ENCODE results near the gene KRT32. TPM values are rescaled to one million over a fixed set of nuclear protein-coding genes. Genes with fewer than 3 reads are reported as not detected.
A peak's percentile ranks its signal among the peaks of the same experiment; 100 is the strongest.

KRT32 gene
- total and polyA plus RNA-seq, 2 donors from 2014 or later, result not detected

DNA sequence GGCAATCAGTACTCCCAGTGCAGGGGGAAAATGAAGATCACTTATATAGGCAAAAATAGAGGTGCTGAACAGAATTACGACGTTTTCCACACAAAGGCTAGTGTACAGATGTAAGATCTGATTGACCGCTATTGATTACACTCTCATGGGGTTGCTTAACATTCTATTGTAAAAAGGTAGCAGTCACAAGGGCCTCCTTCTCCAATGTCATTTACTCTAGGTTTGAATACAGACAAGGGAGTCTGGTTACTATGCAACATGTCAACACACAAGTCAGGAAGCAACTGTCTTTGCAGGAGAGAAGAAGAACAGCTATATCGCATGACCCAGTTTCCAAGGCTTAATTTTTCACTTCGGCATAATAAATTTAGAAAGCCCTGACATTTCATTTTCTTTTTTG is 50.7 kb downstream of the KRT32 start:
- Histone ChIP-seq H3K9me3 (ENCODE audit: control insufficient read depth in 2 of 3, insufficient read depth in 1 of 3, low read length in 3 of 3) (no peaks in the 10 kb centered on the region), H3K9ac (ENCODE audit: low read length in 3 of 3) (no peak overlapping the region), H3K36me3 (ENCODE audit: control insufficient read depth in 2 of 3, insufficient read depth in 3 of 3, low read length in 3 of 3) (no peaks in the 10 kb centered on the region), H3K4me1 (ENCODE audit: control insufficient read depth in 2 of 3, insufficient read depth in 2 of 3, low read depth in 1 of 3, low read length in 3 of 3) (peaks cover 2 to 16% (median 8%) of the 10 kb centered on the region in 3 donors), H3K27ac (ENCODE audit: low read depth in 2 of 2, low read length in 2 of 2) (peak overlapping the region; percentile 30 to 48), H3K4me3 (ENCODE audit: low read length in 3 of 3) (no peak overlapping the region), H3K27me3 (ENCODE audit: control insufficient read depth, insufficient read depth, low read length) (no peaks in the 10 kb centered on the region)
- DNase-seq, result peak in 2 of 5 donors; percentile 44 to 53
- no peak for TF ChIP-seq CTCF (IDR thresholded peaks at IDR 0.05; ENCODE audit: borderline replicate concordance, extremely low read depth, insufficient read depth)
- intact Hi-C loops (cut with DNase I), result no loop called here
- FAIRE-seq, result no peak

DNA sequence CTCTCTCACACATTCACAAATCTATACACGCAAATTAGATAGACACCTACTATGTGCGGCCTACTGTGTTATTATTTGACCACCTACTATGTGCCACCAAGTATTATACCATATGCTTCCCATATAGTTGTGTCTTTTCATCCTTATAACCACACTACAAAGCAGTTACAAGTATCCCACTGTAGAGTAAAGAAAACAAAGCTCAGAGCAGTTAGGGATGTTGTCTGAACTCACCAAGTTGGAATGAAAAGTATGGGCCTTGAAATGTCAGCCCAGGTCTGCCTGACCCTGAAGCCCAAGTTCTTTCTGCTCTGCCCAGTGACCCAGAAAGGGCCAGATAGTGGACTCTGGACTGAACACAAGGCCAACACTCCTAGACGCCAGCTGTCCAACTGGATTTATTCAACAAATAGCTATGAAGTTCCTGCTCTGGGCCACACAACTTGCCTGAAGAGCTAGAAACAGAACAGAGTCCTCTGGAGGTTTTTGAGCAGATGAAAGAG is 51.3 kb downstream of the KRT32 start:
- DNase-seq (peak in 3 of 5 donors; percentile 20 to 62 (median 26)), FAIRE-seq (peak; percentile 58)

DNA sequence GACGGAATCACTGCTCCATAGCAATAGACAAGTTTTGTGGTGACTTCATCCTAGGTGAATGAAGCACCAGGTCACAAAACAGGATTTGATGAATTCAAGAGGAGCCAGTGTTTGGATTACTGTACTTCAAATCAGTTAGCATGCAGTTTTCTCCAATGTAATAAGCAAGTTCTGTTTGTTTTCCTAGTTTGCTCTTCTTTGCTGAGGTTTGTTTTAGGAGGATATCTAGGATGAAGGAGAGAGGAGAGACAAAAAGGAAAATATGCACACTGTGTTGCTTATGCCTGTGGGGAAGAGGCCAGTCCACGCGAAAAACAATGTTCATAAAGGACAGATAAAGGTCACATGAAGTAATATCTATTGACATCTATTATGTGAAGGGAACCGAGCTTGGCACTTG is 51.8 kb downstream of the KRT32 start:
- H3K27me3 ChIP-seq (ENCODE audit: control insufficient read depth, insufficient read depth, low read length), result no peaks in the 10 kb centered on the region
- peak overlapping the region; percentile 30 to 59 for H3K27ac ChIP-seq (ENCODE audit: low read depth in 2 of 2, low read length in 2 of 2)
- no peak for DNase-seq
- no peak overlapping the region for H3K4me3 ChIP-seq (ENCODE audit: low read length in 3 of 3)
- intact Hi-C loops (cut with DNase I), result no loop called here
- no peak for FAIRE-seq
- H3K4me1 ChIP-seq (ENCODE audit: control insufficient read depth in 2 of 3, insufficient read depth in 2 of 3, low read depth in 1 of 3, low read length in 3 of 3), result peaks cover 2 to 16% (median 8%) of the 10 kb centered on the region in 3 donors
- no peak for TF ChIP-seq CTCF (IDR thresholded peaks at IDR 0.05; ENCODE audit: borderline replicate concordance, extremely low read depth, insufficient read depth)
- H3K9me3 ChIP-seq (ENCODE audit: control insufficient read depth in 2 of 3, insufficient read depth in 1 of 3, low read length in 3 of 3), result no peaks in the 10 kb centered on the region
- H3K36me3 ChIP-seq (ENCODE audit: control insufficient read depth in 2 of 3, insufficient read depth in 3 of 3, low read length in 3 of 3), result no peaks in the 10 kb centered on the region
- H3K9ac ChIP-seq (ENCODE audit: low read length in 3 of 3), result no peak overlapping the region

More for the DNA sequence above, 51.3 kb downstream of the KRT32 start:
- peaks cover 2 to 16% (median 8%) of the 10 kb centered on the region in 3 donors for H3K4me1 ChIP-seq (ENCODE audit: control insufficient read depth in 2 of 3, insufficient read depth in 2 of 3, low read depth in 1 of 3, low read length in 3 of 3)
- no peaks in the 10 kb centered on the region for H3K36me3 ChIP-seq (ENCODE audit: control insufficient read depth in 2 of 3, insufficient read depth in 3 of 3, low read length in 3 of 3)
- no peak overlapping the region for H3K4me3 ChIP-seq (ENCODE audit: low read length in 3 of 3)
- H3K27ac ChIP-seq (ENCODE audit: low read depth in 2 of 2, low read length in 2 of 2), result peak overlapping the region; percentile 30 to 59
- no peak overlapping the region for H3K9ac ChIP-seq (ENCODE audit: low read length in 3 of 3)
- intact Hi-C loops (cut with DNase I), result no loop called here
- no peak for TF ChIP-seq CTCF (IDR thresholded peaks at IDR 0.05; ENCODE audit: borderline replicate concordance, extremely low read depth, insufficient read depth)
- no peaks in the 10 kb centered on the region for H3K9me3 ChIP-seq (ENCODE audit: control insufficient read depth in 2 of 3, insufficient read depth in 1 of 3, low read length in 3 of 3)
- no peaks in the 10 kb centered on the region for H3K27me3 ChIP-seq (ENCODE audit: control insufficient read depth, insufficient read depth, low read length)

DNA sequence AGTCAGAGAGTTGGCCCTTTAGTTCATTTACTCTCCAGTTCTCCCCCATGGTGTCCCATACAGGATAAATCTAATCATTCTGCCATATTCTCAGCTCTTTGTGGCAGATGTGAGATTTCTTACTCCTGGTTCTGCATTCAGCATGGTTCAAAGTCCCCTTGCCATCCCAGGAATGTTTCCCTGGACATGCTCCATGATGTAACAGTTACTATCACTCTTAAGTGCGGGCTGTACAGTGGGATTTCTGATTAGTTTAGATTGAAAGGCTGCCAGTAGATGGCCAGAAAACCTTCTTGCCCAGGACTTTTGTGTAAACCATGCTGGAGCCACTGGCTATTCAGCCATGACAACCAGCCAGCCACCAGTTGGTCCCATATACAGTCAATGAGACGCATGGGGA is 53.2 kb downstream of the KRT32 start:
- peak overlapping the region in 1 of 2 donors; percentile 35 for H3K27ac ChIP-seq (ENCODE audit: low read depth in 2 of 2, low read length in 2 of 2)
- H3K36me3 ChIP-seq (ENCODE audit: control insufficient read depth in 2 of 3, insufficient read depth in 3 of 3, low read length in 3 of 3), result no peaks in the 10 kb centered on the region
- intact Hi-C loops (cut with DNase I), result no loop called here
- FAIRE-seq (no peak), DNase-seq (no peak)
- no peak overlapping the region for H3K4me3 ChIP-seq (ENCODE audit: low read length in 3 of 3)
- H3K4me1 ChIP-seq (ENCODE audit: control insufficient read depth in 2 of 3, insufficient read depth in 2 of 3, low read depth in 1 of 3, low read length in 3 of 3), result peaks cover 2 to 16% (median 8%) of the 10 kb centered on the region in 3 donors
- H3K9ac ChIP-seq (ENCODE audit: low read length in 3 of 3), result no peak overlapping the region
- H3K9me3 ChIP-seq (ENCODE audit: control insufficient read depth in 2 of 3, insufficient read depth in 1 of 3, low read length in 3 of 3), result no peaks in the 10 kb centered on the region
- no peaks in the 10 kb centered on the region for H3K27me3 ChIP-seq (ENCODE audit: control insufficient read depth, insufficient read depth, low read length)
- no peak for TF ChIP-seq CTCF (IDR thresholded peaks at IDR 0.05; ENCODE audit: borderline replicate concordance, extremely low read depth, insufficient read depth)

All from kidney (tissue), 14 donors.